Glutamatergic neuron (in vitro differentiated cells): ENCODE measurements around the gene IST1. TPM values are rescaled to one million over a fixed set of nuclear protein-coding genes. Genes with fewer than 3 reads are reported as not detected.

Source experiments
- DNase-seq: peaks from one replicate; pipeline ENCODE4 v3.0.0; 2022
- H3K27ac Mint-ChIP-seq: one replicate; pipeline ENCODE4 v1.8.0; 2020; ENCODE audit warnings: mild to moderate bottlenecking, mixed read lengths, inconsistent platforms; ENCODE audit not compliant: unreplicated experiment
- H3K27me3 Mint-ChIP-seq: one replicate; pipeline ENCODE4 v1.8.0; 2020; ENCODE audit warnings: mild to moderate bottlenecking, moderate library complexity, mixed read lengths, inconsistent platforms; ENCODE audit not compliant: unreplicated experiment
- H3K36me3 Mint-ChIP-seq: one replicate; pipeline ENCODE4 v1.8.0; 2020; ENCODE audit warnings: mild to moderate bottlenecking, mixed read lengths, inconsistent platforms; ENCODE audit not compliant: unreplicated experiment
- H3K4me1 Mint-ChIP-seq: one replicate; pipeline ENCODE4 v1.8.0; 2020; ENCODE audit warnings: mild to moderate bottlenecking, low read depth, mixed read lengths, inconsistent platforms; ENCODE audit not compliant: unreplicated experiment
- H3K4me3 Mint-ChIP-seq: one replicate; pipeline ENCODE4 v1.8.0; 2020; ENCODE audit warnings: mild to moderate bottlenecking, mixed read lengths, inconsistent platforms; ENCODE audit not compliant: unreplicated experiment
- H3K9me3 Mint-ChIP-seq: one replicate; pipeline ENCODE4 v1.8.0; 2020; ENCODE audit warnings: mild to moderate bottlenecking, moderate library complexity, mixed read lengths, inconsistent platforms; ENCODE audit not compliant: unreplicated experiment
- CTCF ChIP-seq: fragments of 200-600 bp; sonication (generic); IDR thresholded peaks from one replicate; pipeline ENCODE4 v1.5.0; 2021; ENCODE audit not compliant: partially characterized antibody, unreplicated experiment
- long read RNA-seq: library from polyadenylated mRNA; unstranded; transcript quantifications from one replicate; pipeline ENCODE4 v2.0.0, GENCODE V29; 2020; ENCODE audit not compliant: unreplicated experiment
- total RNA-seq: library from RNA; stranded (reverse); fragmentation: NEBNext Ultra II Directional; extraction: Animal tissue kit (Norgen Biotek cat#: 25700); gene quantifications from one replicate; pipeline ENCODE4 v1.2.1, GENCODE V29; 2021; ENCODE audit not compliant: unreplicated experiment

Gene IST1
- 271 TPM for total RNA-seq
- long read RNA-seq, full-length matches to known transcripts: 80 of 106 reads
- long read RNA-seq, partial matches to known transcripts: 10 of 106 reads
- long read RNA-seq, other reads (novel, unspliced or antisense): 16 of 106 reads

DNA sequence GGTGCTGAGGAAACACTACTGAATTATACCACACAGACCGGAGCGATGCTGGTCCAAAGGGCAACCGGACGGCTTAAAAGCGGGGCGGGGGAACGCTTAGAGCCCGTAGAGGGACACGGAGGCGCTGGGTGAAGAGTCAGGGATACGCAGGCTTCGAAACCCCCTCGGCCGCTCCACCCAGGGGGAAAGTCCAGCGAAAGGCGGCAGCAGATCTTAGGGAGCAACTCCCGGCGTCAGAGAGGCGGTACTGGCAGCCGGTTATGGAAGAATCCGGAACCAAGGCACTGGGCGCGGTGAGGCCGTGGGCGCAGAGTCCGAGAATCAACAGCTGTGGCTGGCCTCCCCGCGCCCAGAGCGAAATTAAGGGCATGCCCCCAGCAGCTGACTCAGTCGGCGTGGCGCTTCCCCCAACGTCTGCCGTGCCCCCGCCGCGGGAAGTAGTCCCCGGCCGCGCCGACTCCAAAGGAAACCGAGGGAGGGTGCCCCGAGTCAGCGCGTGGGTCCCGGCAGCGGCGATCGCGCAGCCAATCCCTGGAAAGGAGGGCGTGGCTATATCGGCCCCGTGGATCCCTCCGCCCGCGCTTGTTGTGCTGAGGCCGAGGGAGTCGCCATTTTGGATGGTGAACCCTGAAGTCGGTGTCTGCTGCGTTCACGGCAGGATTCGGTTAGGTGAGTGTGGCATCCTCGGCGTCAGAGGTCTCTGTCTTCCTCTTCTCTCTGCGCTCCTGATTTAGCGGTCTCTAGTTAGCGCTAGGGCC, at the start of gene IST1:
TSS of gene IST1 (plus strand) at position 611 of the 758 bp plus-strand sequence. CDS start 20,110 bp downstream, outside the sequence.
- Mint-ChIP-seq H3K9me3 (peaks cover 12% of the 10 kb centered on the region), H3K4me1 (peaks cover 3% of the 10 kb centered on the region), H3K4me3 (peak within 1 kb of the TSS; percentile 96), H3K27ac (peak within 1 kb of the TSS; percentile 99), H3K27me3 (peaks cover 11% of the 10 kb centered on the region), H3K36me3 (no peaks in the 10 kb centered on the region)
- no peak for TF ChIP-seq CTCF
- peak; percentile 98 for DNase-seq

GRCh38 chr16:71845639-71846430, 49.5 kb upstream of the IST1 start, which contains the start of gene ATXN1L:
TSS of gene ATXN1L (plus strand) at chr16:71845976. CDS start at chr16:71849741, 3,765 bp downstream.
- Mint-ChIP-seq H3K27ac (peak within 1 kb of the TSS; percentile 88), H3K4me3 (peak within 1 kb of the TSS; percentile 93), H3K4me1 (peaks cover 7% of the 10 kb centered on the region), H3K9me3 (peaks cover 3% of the 10 kb centered on the region), H3K27me3 (peaks cover 2% of the 10 kb centered on the region), H3K36me3 (no peaks in the 10 kb centered on the region)
- DNase-seq: peak; percentile 92
- TF ChIP-seq CTCF: no peak

GRCh38 chr16:71846431-71846830, 48.9 kb upstream of the IST1 start:
- H3K36me3 Mint-ChIP-seq: no peaks in the 10 kb centered on the region
- peaks cover 3% of the 10 kb centered on the region for H3K9me3 Mint-ChIP-seq
- H3K4me1 Mint-ChIP-seq: peaks cover 7% of the 10 kb centered on the region
- no peak for DNase-seq
- H3K27me3 Mint-ChIP-seq: peaks cover 2% of the 10 kb centered on the region
- peak overlapping the region; percentile 52 for H3K27ac Mint-ChIP-seq
- H3K4me3 Mint-ChIP-seq: peak overlapping the region; percentile 93
- no peak for TF ChIP-seq CTCF

DNA sequence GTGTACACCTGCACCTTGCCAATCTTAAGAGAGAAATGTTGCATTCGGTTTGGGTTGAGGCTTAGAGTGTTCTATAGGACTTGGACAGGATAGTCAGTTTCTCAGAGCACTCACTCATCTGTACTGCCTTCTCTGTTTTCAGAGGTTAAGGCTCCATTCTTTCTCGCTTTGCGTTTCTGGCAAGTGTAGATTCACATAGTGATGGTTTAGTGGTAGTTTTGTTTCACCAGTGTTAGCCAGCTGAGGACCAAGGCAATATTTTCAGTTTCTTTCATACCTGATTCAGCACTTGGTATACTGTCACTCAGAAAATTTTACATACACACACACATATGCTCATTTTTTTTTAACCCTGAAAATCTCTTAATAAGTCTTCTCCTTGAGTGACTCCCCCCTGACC, 48.2 kb upstream of the IST1 start:
- Mint-ChIP-seq H3K9me3 (peaks cover 3% of the 10 kb centered on the region), H3K36me3 (no peaks in the 10 kb centered on the region), H3K4me1 (peaks cover 7% of the 10 kb centered on the region), H3K27ac (peak overlapping the region; percentile 0), H3K4me3 (peak overlapping the region; percentile 93), H3K27me3 (peaks cover 2% of the 10 kb centered on the region)
- no peak for DNase-seq
- no peak for TF ChIP-seq CTCF
